GM18520 (cell line): ENCODE data around the gene VWF.
"Not testable (repeated sequence)": the region's sequence is repeated elsewhere in the genome, so short reads cannot be mapped to it uniquely, and the experiment has no call there.

Experiments used
- ATAC-seq: cut with Tn5 transposase; IDR thresholded peaks from one replicate; pipeline ENCODE4 v1.9.1; 2021; ENCODE audit not compliant: unreplicated experiment

VWF gene

GRCh38 chr12:6106218-6106617 lies 18.3 kb downstream of the VWF start:
- no peak for ATAC-seq

- no peak for ATAC-seq
These were observed 19.6 kb downstream of the VWF start for GRCh38 chr12:6104842-6105241.

- ATAC-seq = no peak
These were observed 20.4 kb downstream of the VWF start for GRCh38 chr12:6104027-6104426.

- not testable (repeated sequence) for ATAC-seq
These were observed 22.4 kb downstream of the VWF start for GRCh38 chr12:6102021-6102420.

DNA sequence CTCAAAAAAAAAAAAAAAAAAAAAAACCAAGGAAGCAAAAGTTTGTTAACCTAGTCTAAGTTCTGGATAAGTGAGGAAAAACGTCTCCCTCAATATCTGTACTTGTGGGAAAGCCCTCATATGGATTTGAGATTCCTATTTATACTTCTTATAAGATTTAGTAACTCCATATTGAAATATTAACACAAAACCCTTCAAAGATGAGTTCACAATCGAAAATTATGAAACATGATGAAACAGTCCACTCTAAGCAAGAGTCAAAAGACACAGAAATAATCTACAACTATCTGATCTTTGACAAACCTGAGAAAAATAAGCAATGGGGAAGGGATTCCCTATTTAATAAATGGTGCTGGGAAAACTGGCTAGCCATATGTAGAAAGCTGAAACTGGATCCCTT lies 25.2 kb downstream of the VWF start:
- no peak for ATAC-seq

GRCh38 chr12:6097411-6097810 lies 27.1 kb downstream of the VWF start:
- ATAC-seq = no peak

DNA sequence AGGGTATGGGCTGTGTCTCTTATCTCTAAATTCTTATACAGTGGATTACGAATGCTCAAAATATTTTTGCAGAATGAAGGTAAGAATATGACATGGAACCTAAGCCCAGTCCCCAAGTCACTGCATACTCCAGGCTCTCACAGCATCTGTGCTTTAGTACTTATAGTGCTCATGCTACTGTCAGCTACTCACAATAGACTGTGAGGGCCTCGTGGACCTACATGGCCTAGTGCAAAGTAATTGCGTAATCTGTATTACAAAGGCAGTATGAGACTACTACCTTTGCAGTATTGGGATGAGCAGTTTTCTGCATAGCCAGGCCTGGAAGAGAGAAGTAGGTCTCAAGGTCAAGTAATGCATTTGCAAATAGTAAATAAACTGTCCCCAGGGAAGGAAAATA lies 27.9 kb downstream of the VWF start:
- no peak for ATAC-seq

GRCh38 chr12:6095269-6095668 lies 29.2 kb downstream of the VWF start:
- ATAC-seq = no peak

GRCh38 chr12:6093764-6094163 lies 30.7 kb downstream of the VWF start:
- no peak for ATAC-seq

- no peak for ATAC-seq
These were observed 31.4 kb downstream of the VWF start for GRCh38 chr12:6092784-6093722.

GRCh38 chr12:6091786-6092566 lies 32.5 kb downstream of the VWF start:
- ATAC-seq = no peak

- no peak for ATAC-seq
These were observed 33.7 kb downstream of the VWF start for GRCh38 chr12:6090803-6091202.

DNA sequence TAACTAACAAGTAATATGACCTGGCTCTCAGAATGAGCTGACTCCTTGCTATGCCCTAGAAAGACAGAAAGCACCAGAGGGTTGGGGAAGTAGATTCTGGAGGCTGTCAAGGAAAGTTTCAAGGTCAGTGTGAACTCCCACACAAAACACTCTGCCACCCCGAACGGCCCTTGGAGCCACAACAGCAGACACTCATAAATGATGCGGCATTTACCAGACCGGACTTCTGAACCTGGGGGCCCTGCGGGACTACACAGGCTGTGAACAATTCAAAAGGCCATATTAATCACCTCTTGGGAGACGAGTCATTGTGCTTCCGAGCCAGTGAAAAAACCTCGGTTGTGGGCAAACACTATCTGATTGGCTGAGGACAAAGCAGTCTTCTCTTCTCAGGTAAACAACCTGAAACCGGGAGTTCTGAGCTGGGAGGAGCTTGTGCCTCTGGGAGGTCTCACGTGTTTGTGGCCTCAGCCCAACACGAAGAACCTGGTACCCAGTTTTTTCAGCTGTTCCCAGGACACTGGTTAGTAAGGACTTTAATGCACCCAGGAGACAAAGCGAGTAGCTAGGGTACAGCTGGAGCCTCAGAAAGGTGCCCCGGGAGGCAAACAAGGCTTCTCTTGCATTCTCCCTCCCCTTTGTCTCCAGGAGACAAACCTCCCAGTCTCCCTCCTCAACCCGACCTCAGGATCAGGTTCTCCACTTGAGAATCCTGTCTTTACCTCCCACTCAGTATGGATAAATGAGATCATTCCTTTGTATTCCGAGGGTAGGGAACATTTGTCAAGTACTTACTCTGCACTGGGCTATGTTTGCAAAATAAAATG lies 35.3 kb downstream of the VWF start:
- ATAC-seq = no peak

DNA sequence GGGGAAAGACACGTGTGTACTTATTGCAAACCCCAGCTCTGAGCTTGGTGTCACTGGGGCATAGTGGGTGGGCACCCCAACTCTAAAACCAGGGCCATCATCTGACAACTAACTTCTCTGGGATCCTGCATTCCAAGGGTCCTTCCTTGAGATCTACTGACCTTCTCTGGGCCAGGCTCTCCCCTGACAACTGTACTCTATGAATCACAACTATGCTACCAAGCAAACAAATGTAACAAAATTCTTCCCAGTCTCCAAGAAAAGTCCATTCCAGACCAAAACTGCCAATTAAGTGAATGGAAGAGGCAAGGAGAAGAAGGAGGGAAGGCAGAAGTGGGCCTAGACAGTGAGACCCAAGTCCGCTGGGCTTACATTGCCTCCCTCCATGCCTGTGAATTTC lies 38.2 kb downstream of the VWF start:
- no peak for ATAC-seq

DNA sequence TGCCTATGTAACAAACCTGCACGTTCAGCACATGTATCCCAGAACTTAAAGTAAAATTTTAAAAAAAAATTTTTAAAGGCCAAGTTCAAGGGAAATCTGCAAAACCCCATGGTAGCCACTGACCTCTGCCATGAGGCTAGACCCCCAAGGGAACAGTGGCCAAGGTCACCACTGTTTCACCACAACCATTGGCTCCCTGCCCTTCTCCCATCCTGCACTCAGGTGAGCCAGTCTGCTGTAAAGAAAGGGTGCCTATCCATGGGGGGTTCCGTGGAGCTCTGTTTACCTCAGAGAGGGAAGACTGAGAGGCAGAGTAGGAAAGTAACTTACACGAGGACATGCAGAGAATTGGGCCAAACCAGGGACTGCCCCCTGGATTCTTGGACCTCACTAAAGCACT lies 38.6 kb downstream of the VWF start:
- no peak for ATAC-seq

DNA sequence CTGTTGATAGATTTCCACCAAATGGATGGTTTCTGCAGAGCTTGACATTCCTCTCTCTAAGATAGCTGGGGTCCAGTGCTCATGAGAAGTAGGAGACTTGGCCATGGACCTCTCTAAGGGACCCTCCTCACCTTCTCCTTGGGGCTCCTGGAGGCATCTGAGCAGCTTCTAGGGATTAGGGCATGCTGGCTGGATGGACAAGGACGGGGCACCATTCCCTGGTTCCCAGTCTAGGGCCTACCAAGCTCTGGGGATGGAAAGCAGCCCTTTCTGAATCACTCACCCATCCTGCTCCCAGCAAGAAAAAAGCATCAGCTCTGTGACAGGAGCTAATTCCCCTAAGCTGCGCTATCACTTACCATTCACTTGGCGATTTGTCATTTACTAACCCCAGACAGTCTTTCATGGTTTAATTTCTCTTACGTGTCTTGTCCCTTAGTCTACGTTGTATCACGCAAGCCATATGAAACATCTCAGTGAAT lies 39.5 kb downstream of the VWF start:
- ATAC-seq = no peak

DNA sequence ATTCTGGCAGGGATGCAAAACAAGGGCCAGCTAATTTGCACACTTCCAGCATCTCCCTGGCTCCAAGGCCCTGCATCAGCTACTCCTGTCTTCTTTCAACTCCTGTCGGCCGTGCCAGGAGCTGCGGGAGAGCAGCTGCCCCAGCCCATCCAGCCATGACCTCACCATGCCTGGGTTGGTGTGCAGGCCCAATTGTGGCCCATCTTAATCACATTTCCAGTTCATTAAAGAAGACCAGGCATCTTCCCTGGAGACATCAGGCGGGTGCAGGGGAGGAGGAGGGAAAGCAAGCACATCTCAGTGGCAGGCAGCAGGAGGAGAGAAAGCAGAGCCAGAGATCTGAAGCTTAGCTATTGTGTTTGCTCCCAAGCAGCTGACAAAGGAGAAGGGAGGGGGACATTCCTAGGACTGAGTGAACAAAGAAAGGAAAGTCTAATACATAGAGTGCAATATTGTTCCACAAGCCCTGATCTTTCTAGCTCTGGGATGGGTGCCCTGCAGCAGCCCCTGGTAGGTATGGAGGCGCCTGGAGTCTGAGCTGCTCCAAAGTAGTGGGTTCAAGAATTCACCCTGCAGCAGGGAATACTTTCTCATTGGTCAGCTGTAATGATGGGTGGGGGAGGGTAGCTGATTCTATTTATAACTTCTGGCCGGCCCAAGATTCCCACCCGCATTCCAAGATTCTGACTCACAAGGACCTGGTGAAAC lies 40.1 kb downstream of the VWF start:
- no peak for ATAC-seq

- no peak for ATAC-seq
These were observed 40.9 kb downstream of the VWF start for GRCh38 chr12:6083601-6084000.

- no peak for ATAC-seq
These were observed 41.9 kb downstream of the VWF start for GRCh38 chr12:6082613-6083012.
